ENCODE results near the gene SPAG8.
A peak's percentile ranks its signal among the peaks of the same experiment; 100 is the strongest.

Gene SPAG8

GRCh38 chr9:35818341-35818740 lies 6.3 kb upstream of the SPAG8 start:
- H3K27me3 ChIP-seq (ENCODE audit: control insufficient read depth, insufficient read depth, low read length): no peaks in the 10 kb centered on the region
- no peak overlapping the region for H3K27ac ChIP-seq (ENCODE audit: low read length)
- no peak overlapping the region for H3K9ac ChIP-seq (ENCODE audit: low read length)
- peaks cover 17% of the 10 kb centered on the region for H3K4me1 ChIP-seq (ENCODE audit: control insufficient read depth, low read depth, low read length)
- no peaks in the 10 kb centered on the region for H3K36me3 ChIP-seq (ENCODE audit: control insufficient read depth, low read depth, low read length)
- H3K4me3 ChIP-seq (ENCODE audit: low read length): no peak overlapping the region
- H3K9me3 ChIP-seq (ENCODE audit: control insufficient read depth, low read depth, low read length): no peaks in the 10 kb centered on the region

- no peaks in the 10 kb centered on the region for H3K27me3 ChIP-seq (ENCODE audit: control insufficient read depth, insufficient read depth, low read length)
- H3K4me3 ChIP-seq (ENCODE audit: low read length): no peak overlapping the region
- H3K36me3 ChIP-seq (ENCODE audit: control insufficient read depth, low read depth, low read length): no peaks in the 10 kb centered on the region
- no peak overlapping the region for H3K9ac ChIP-seq (ENCODE audit: low read length)
- H3K9me3 ChIP-seq (ENCODE audit: control insufficient read depth, low read depth, low read length): no peaks in the 10 kb centered on the region
- H3K4me1 ChIP-seq (ENCODE audit: control insufficient read depth, low read depth, low read length): peaks cover 15% of the 10 kb centered on the region
- H3K27ac ChIP-seq (ENCODE audit: low read length): no peak overlapping the region
Measured at GRCh38 chr9:35816708-35817107, 4.6 kb upstream of the SPAG8 start.

- no peaks in the 10 kb centered on the region for H3K9me3 ChIP-seq (ENCODE audit: control insufficient read depth, low read depth, low read length)
- peak within 1 kb of the TSS; percentile 75 for H3K9ac ChIP-seq (ENCODE audit: low read length)
- no peaks in the 10 kb centered on the region for H3K27me3 ChIP-seq (ENCODE audit: control insufficient read depth, insufficient read depth, low read length)
- H3K4me1 ChIP-seq (ENCODE audit: control insufficient read depth, low read depth, low read length): peaks cover 15% of the 10 kb centered on the region
- no peaks in the 10 kb centered on the region for H3K36me3 ChIP-seq (ENCODE audit: control insufficient read depth, low read depth, low read length)
- peak within 1 kb of the TSS; percentile 55 for H3K27ac ChIP-seq (ENCODE audit: low read length)
- H3K4me3 ChIP-seq (ENCODE audit: low read length): peak within 1 kb of the TSS; percentile 79
Measured at GRCh38 chr9:35814841-35815543, 2.9 kb upstream of the SPAG8 start, which contains the start of gene HINT2. Gene HINT2, minus strand, starts transcription at chr9:35815042. Its CDS starts 63 bp downstream, at chr9:35814979.

- H3K4me1 ChIP-seq (ENCODE audit: control insufficient read depth, low read depth, low read length): peaks cover 15% of the 10 kb centered on the region
- H3K27me3 ChIP-seq (ENCODE audit: control insufficient read depth, insufficient read depth, low read length): no peaks in the 10 kb centered on the region
- H3K4me3 ChIP-seq (ENCODE audit: low read length): peak overlapping the region; percentile 79
- no peaks in the 10 kb centered on the region for H3K9me3 ChIP-seq (ENCODE audit: control insufficient read depth, low read depth, low read length)
- H3K36me3 ChIP-seq (ENCODE audit: control insufficient read depth, low read depth, low read length): no peaks in the 10 kb centered on the region
- H3K9ac ChIP-seq (ENCODE audit: low read length): peak overlapping the region; percentile 75
- peak overlapping the region; percentile 19 for H3K27ac ChIP-seq (ENCODE audit: low read length)
Measured at GRCh38 chr9:35814106-35814840, 2.2 kb upstream of the SPAG8 start.

- peak overlapping the region; percentile 79 for H3K4me3 ChIP-seq (ENCODE audit: low read length)
- no peaks in the 10 kb centered on the region for H3K9me3 ChIP-seq (ENCODE audit: control insufficient read depth, low read depth, low read length)
- peaks cover 15% of the 10 kb centered on the region for H3K4me1 ChIP-seq (ENCODE audit: control insufficient read depth, low read depth, low read length)
- no peaks in the 10 kb centered on the region for H3K36me3 ChIP-seq (ENCODE audit: control insufficient read depth, low read depth, low read length)
- H3K9ac ChIP-seq (ENCODE audit: low read length): no peak overlapping the region
- no peaks in the 10 kb centered on the region for H3K27me3 ChIP-seq (ENCODE audit: control insufficient read depth, insufficient read depth, low read length)
- H3K27ac ChIP-seq (ENCODE audit: low read length): no peak overlapping the region
Measured at GRCh38 chr9:35813434-35814105, 1.5 kb upstream of the SPAG8 start.

- H3K4me3 ChIP-seq (ENCODE audit: low read length): peak overlapping the region; percentile 67
- H3K9ac ChIP-seq (ENCODE audit: low read length): no peak overlapping the region
Measured at GRCh38 chr9:35811381-35812024, 559 bp downstream of the SPAG8 start.

GRCh38 chr9:35810122-35810521 lies 1.9 kb downstream of the SPAG8 start:
- peaks cover 15% of the 10 kb centered on the region for H3K4me1 ChIP-seq (ENCODE audit: control insufficient read depth, low read depth, low read length)
- H3K4me3 ChIP-seq (ENCODE audit: low read length): no peak overlapping the region
- no peaks in the 10 kb centered on the region for H3K27me3 ChIP-seq (ENCODE audit: control insufficient read depth, insufficient read depth, low read length)
- no peak overlapping the region for H3K9ac ChIP-seq (ENCODE audit: low read length)
- H3K27ac ChIP-seq (ENCODE audit: low read length): no peak overlapping the region
- H3K36me3 ChIP-seq (ENCODE audit: control insufficient read depth, low read depth, low read length): peaks cover 2% of the 10 kb centered on the region
- H3K9me3 ChIP-seq (ENCODE audit: control insufficient read depth, low read depth, low read length): no peaks in the 10 kb centered on the region

More at GRCh38 chr9:35811381-35812024, 559 bp downstream of the SPAG8 start:
- Histone ChIP-seq H3K27me3 (ENCODE audit: control insufficient read depth, insufficient read depth, low read length) (no peaks in the 10 kb centered on the region), H3K9me3 (ENCODE audit: control insufficient read depth, low read depth, low read length) (no peaks in the 10 kb centered on the region), H3K4me1 (ENCODE audit: control insufficient read depth, low read depth, low read length) (peaks cover 15% of the 10 kb centered on the region), H3K36me3 (ENCODE audit: control insufficient read depth, low read depth, low read length) (no peaks in the 10 kb centered on the region), H3K27ac (ENCODE audit: low read length) (no peak overlapping the region)

- H3K36me3 ChIP-seq (ENCODE audit: control insufficient read depth, low read depth, low read length): peaks cover 2% of the 10 kb centered on the region
- H3K27me3 ChIP-seq (ENCODE audit: control insufficient read depth, insufficient read depth, low read length): no peaks in the 10 kb centered on the region
- no peak overlapping the region for H3K4me3 ChIP-seq (ENCODE audit: low read length)
- no peak overlapping the region for H3K9ac ChIP-seq (ENCODE audit: low read length)
- peaks cover 6% of the 10 kb centered on the region for H3K4me1 ChIP-seq (ENCODE audit: control insufficient read depth, low read depth, low read length)
- no peak overlapping the region for H3K27ac ChIP-seq (ENCODE audit: low read length)
- H3K9me3 ChIP-seq (ENCODE audit: control insufficient read depth, low read depth, low read length): no peaks in the 10 kb centered on the region
Measured at GRCh38 chr9:35808433-35808832, 3.6 kb downstream of the SPAG8 start.

- peaks cover 2% of the 10 kb centered on the region for H3K36me3 ChIP-seq (ENCODE audit: control insufficient read depth, low read depth, low read length)
- H3K4me1 ChIP-seq (ENCODE audit: control insufficient read depth, low read depth, low read length): no peaks in the 10 kb centered on the region
Measured at GRCh38 chr9:35806101-35806500, 6.0 kb downstream of the SPAG8 start.

GRCh38 chr9:35801328-35802128 lies 10.5 kb downstream of the SPAG8 start:
- Histone ChIP-seq H3K9me3 (ENCODE audit: control insufficient read depth, low read depth, low read length) (no peaks in the 10 kb centered on the region), H3K27me3 (ENCODE audit: control insufficient read depth, insufficient read depth, low read length) (no peaks in the 10 kb centered on the region), H3K4me1 (ENCODE audit: control insufficient read depth, low read depth, low read length) (no peaks in the 10 kb centered on the region), H3K27ac (ENCODE audit: low read length) (no peak overlapping the region), H3K4me3 (ENCODE audit: low read length) (no peak overlapping the region), H3K36me3 (ENCODE audit: control insufficient read depth, low read depth, low read length) (peaks cover 2% of the 10 kb centered on the region), H3K9ac (ENCODE audit: low read length) (no peak overlapping the region)

More at GRCh38 chr9:35806101-35806500, 6.0 kb downstream of the SPAG8 start:
- Histone ChIP-seq H3K4me3 (ENCODE audit: low read length) (no peak overlapping the region), H3K9me3 (ENCODE audit: control insufficient read depth, low read depth, low read length) (no peaks in the 10 kb centered on the region), H3K27me3 (ENCODE audit: control insufficient read depth, insufficient read depth, low read length) (no peaks in the 10 kb centered on the region), H3K9ac (ENCODE audit: low read length) (no peak overlapping the region), H3K27ac (ENCODE audit: low read length) (no peak overlapping the region)

All from iPS-18a (cell line).